NCI-H2029 (cell line): ENCODE measurements around the gene ZC2HC1B.
A peak's percentile ranks its signal among the peaks of the same experiment; 100 is the strongest.
"Not testable (repeated sequence)": the region's sequence is repeated elsewhere in the genome, so short reads cannot be mapped to it uniquely, and the experiment has no call there.

ENCODE experiments used
- DNase-seq: peaks from one replicate; lab custom pipeline; 2025; lab: John Stamatoyannopoulos, UW

The ZC2HC1B gene, protein sequence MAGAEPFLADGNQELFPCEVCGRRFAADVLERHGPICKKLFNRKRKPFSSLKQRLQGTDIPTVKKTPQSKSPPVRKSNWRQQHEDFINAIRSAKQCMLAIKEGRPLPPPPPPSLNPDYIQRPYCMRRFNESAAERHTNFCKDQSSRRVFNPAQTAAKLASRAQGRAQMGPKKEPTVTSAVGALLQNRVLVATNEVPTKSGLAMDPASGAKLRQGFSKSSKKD

DNA sequence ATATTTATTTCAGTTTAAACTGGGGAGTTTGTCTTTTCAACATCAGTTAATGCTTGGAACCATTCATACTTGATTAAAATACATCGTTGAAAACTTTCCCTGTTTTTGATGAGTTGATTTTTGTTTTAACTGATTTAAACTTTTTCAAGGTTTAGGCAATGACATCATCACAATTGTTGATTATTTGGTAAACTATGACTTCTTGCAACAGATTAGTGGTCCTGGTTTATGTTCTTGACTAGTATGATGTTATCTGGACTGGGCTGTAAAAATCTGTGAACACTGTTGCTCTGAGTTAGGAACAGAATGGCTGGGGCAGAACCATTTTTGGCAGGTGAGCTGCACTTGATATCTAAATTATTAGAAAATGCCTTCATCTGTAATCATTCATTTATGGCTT, at the start of gene ZC2HC1B:
ZC2HC1B (plus strand) TSS at position 241 of the 400 bp plus-strand sequence; CDS start at position 307, 66 bp downstream.
- DNase-seq, result no peak

DNA sequence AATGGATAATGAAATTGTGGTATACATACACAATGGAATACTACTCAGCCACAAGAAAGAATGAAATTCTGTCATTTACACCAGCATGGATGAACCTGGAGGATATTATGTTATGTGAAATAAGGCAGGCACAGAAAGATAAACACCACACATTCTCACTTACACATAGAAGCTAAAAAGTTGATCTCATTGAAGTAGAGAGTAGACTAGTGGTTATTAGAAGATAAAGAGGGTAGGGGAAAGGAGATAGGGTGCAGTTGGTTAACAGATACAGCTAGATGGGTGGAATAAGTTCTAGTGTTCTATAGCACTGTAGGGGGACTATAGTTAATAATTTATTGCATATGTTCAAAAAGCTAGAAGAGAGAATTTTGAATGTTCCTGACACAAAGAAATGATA, 46.7 kb upstream of the ZC2HC1B start:
- DNase-seq, result no peak

DNA sequence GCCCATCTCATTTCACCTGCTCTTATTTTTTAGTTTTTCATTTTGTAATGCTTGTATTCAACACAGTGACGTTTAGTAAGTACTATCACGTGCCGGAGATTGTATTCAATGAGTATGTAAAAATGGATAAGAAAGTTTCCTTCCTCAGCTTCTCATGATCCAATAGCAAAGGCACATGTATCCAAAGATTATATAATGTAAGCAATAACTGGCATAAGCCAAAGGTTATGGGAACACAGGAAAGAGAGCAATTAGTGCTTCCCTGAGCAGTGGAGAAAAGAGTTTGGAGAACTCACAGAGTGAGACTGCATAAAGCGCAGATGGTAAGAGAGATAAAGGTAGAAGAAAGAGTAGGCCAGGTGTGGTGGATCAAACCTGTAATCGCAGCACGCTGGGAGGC, 42.9 kb upstream of the ZC2HC1B start:
- DNase-seq, result no peak

DNA sequence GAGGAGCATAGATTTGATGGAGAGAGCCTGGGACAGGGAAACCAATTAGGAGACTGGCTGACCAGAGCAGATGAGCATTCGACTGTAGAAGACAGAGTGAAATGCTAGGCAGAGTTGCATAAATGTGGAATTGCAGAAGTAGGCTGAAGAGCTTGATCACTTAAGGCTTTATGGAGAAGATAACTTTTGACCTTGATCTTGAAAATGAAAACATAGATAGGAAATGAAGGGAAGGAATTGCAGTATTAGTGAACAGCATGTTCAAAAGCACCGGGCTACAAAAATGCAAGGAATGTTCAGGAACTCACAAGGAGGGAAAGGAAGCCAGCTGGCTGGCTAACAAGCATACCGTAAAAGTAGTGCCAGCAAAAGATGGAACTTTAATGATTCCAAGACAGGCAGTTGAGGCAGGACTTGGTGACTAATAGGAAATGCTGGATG, 41.7 kb upstream of the ZC2HC1B start:
- DNase-seq, result no peak

DNA sequence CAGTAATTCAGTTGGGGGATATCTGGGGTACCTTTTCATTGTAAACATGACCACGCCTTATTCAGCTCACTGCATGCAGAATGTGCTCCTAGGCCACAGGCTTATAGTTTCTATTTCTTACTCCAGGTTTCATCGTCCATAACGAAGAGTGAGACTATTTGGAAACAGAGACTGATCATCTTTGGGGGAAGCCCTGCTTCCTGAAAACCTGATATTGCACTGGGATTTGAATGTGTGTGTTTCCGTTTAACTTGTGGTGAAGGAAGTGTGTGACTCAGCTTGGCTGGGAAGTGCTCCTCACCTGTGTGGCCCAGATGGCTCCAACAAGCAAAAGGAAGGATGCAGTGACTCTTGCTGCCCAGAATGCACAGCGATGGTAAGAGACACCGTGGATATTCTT, 40.7 kb upstream of the ZC2HC1B start:
- no peak for DNase-seq

DNA sequence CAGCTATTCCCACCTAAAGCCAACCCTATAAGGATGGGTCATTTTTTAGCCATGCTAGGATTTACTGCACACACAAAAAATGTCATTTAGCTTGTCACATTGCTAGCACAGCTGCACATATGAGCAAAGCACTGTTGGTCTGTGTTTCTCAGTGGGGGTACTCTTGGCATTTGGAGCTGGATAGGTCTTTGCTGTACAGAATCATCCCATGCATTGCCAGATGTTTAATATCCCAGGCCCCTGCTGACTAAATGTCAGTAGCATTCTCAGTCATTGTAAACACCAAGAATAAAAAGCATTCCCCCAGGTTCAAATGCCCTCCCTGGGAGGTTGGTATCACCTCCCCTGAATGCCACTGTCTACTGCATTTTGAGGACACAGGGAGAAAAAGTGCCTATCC, 35.7 kb upstream of the ZC2HC1B start:
- DNase-seq, result no peak

DNA sequence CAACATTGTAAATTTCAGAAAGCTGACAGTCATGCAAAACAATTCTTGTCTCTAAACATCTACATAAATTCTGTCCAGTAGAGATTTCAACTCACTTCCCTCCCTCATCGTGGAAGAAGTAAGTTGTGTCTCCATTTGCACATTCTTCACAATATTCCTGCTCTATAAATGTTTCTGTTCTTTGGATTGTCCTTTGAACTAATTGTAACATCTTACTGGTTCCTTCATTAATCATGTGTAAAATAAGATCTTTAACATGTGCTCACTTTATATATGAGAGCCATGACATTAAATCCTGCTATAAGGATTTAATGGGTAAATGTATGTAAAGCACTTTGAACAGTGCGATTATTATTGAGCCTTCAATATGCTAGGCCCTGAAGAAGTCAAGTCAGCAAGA, 28.1 kb upstream of the ZC2HC1B start:
- no peak for DNase-seq

DNA sequence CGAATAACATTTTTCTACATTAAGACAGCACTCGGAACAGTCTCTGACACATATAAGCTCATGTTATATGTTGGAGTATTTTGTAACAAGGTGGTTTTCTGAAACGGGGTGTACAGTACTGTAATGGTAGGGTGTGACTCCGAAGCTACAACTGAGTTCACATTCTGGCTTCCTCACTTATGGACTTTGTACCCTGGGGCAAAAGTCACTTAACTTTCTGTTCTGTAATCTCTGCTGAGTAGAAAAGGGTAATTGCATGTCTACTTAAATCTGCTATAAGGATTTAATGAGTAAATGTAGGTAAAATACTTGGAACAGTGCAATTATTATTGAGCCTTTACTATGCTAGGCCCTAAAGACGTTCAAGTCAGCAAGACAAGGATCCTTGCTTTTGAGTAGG, 25.9 kb upstream of the ZC2HC1B start:
- no peak for DNase-seq

DNA sequence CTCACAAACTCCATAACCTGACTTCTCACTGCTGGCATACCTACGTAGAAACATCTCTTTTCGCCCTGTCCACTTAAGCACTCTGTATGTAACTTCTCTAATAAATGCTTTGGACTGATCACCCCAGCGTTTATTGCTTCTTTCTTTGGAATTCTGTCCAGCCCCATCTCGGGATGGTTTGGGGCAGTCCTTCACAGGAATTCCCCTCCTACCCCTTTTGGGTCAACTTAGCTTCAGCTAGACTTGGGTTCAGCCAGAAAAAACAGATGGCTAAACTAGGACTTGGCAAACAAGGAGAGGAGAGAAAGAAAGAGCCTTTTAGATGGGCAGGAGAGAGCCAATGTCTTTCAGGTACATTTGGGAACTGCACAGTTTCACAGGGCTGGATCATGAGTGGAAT, 25.1 kb upstream of the ZC2HC1B start:
- DNase-seq, result no peak

DNA sequence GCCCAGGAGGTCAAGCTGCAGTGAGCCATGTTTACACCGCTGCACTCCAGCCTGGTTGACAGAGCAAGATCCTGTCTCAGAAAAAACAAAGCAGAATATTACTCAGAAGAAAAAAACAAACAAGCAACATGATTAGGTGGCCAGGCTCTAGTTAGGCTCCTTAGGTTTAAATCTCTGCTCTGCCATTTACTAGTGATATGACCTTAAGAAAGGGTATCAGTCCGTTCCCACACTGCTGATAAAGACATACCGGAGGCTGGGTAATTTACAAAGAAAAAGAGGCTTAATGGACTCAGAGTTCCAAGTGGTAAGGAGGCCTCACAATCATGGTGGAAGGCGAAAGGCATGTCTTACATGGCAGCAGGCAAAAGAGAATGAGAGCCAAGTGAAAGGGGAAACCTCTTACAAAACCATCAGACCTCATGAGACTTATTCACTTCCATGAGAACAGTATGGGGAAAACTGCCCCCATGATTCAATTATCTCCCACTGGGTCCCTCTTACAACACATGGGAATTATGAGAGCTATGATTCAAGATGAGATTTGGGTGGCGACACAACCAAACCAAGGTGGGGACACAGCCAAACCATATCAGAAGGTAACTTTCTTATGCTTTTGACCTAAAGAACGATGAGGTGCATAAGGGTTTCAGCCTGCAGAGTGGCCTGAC, 23.5 kb upstream of the ZC2HC1B start:
- no peak for DNase-seq

DNA sequence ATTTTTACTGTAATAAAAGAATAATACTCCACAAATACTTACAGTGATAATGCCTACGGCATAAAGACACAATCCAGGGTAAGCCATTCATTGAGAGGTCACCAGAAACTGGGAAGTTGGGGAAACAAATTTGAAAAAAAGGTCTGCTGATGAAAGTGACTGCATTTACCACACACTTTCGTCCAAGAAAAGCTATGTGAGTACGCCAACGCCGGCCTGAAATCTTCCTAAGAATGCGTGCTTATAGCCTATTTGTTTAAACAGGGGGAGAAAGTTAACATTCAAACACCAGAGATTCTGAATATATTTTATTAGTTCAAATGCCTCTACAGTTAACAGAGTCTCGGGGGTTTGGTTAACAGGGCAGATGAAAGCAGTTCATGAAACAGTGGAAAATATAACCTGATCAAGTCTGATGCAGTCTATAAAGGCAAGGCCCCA, 21.8 kb upstream of the ZC2HC1B start:
- peak; percentile 4 for DNase-seq

DNA sequence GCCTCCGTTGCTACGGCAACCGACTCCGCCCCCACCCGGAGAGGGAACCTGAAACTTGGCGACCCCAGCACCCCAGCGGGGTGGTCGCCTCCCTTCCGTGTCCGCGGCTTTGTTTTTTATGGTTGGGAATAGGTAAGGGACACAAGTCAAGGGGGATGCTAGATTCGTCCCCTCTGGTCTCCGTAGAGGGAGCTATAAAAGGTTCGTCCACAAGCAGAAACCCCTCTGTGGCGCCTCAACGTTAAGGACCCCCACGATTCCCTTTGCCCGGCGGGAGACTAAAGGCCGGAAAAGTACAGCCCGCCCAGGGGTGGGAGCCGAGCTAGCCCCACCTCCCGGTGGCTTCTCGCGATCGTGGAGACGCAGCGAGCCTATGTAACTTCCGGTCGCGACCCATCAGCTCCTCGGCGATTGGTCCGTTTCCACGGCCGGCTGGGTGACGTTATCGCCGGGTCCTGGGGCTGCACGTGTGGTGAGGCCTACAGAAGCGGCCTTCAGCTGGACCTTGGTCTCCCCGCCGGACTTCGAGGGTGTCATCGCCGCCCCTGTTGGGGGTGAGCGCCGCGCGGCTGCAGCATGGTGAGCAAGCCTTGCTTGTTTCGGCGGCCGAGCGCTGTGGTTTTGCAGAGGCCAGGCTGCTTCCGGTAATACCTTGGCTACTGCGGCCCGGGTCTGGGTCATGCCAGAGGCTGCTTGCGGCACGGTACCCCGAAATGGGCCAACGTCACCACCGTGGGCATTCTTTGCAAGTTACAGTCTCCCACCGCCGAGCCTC, 21.2 kb upstream of the ZC2HC1B start, which contains the start of gene LTV1:
LTV1 (plus strand) TSS at position 437 of the 775 bp plus-strand sequence; CDS start at position 577, 140 bp downstream.
- peak; percentile 80 for DNase-seq

DNA sequence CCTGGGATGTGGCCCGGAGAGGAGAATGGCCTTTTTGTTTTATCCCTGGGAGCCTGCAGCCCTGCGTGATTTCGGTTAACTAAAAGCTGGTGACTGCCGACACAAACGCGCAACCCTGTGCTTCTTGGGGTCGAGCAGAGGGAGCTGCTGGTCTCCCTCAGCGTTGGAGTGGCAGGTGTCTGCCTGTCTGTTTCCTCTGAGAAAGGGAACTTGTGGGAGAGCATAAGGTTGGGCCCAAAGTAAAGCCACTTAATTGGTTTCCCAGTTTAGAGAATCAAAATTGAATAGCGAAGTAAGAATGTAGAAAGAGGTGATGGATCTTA, 20.6 kb upstream of the ZC2HC1B start:
- DNase-seq, result no peak

DNA sequence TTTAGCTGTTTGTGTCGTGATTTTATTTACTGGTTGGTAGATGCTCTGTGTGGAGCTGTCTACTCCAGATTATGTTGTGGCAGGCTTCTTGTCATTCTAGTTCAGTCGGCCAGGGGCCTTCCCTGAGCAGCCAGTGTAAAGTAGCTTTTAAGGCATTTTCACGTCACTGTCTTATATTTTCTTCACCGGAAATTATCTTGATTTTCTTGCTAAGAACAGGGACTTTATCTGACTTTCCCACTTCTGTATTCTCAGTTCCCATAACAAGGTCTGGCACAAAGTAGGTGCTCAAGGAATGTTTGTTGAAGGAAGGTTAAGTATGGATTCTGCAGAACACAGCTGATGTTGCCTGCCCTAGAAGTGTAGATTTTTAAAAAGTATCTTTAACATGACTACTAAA, 20.3 kb upstream of the ZC2HC1B start:
- DNase-seq, result no peak

DNA sequence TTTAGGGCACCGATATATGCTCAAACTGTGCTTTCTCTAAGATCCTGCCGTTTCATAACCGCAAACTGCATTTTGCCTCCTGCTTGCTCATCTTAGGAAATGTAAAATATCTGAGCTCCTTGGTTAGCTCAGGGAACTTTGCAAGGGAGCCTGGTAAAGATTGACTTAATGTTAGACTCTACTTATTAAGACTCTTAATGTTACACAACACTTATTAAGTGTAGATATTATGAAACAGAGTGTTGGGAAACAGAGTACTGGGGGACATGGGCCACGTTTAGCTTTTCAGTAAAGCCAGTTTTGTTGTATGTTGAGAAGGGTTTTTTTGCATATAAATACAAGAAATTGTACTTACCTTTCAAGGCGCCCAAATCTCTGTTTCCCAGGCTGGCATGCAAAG, 19.2 kb upstream of the ZC2HC1B start:
- DNase-seq, result no peak

DNA sequence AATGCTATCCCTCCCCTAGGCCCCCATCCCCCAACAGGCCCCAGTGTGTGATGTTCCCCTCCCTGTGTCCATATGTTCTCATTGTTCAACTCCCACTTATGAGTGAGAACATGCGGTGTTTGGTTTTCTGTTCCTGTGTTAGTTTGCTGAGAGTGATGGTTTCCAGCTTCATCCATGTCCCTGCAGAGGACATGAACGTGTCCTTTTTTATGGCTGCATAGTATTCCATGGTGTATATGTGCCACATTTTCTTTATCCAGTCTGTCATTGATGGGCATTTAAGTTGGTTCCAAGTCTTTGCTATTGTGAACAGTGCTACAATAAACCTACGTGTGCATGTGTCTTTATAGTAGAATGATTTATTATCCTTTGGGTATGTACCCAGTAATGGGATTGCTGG, 12.6 kb upstream of the ZC2HC1B start:
- DNase-seq, result not testable (repeated sequence)

DNA sequence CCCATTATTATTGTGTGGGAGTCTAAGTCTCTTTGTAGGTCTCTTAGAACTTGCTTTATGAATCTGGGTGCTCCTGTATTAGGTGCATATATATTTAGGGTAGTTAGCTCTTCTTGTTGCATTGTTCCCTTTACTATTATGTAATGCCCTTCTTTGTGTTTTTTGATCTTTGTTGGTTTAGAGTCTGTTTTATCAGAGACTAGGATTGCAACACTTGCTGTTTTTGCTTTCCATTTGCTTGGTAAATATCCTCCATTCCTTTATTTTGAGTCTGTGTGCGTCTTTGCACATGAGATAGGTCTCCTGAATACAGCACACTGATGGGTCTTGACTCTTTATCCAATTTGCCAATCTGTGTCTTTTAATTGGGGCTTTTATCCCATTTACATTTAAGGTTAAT, 9.2 kb upstream of the ZC2HC1B start:
- DNase-seq, result not testable (repeated sequence)

DNA sequence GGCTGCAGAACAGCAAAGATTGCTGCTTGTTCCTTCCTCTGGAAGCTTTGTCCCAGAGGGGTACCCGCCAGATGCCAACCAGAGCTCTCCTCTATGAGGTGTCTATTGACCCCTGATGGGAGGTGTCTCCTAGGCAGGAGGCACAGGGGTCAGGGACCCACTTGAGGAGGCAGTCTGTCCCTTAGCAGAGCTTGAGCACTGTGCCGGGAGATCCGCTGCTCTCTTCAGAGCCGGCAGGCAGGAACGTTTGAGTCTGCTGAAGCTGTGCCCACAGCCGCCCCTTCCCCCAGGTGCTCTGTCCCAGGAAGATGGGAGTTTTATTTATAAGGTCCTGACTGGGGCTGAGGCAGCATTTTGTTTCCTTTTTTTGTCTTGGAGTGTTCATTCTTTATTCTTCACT, 7.5 kb upstream of the ZC2HC1B start:
- DNase-seq, result not testable (repeated sequence)

DNA sequence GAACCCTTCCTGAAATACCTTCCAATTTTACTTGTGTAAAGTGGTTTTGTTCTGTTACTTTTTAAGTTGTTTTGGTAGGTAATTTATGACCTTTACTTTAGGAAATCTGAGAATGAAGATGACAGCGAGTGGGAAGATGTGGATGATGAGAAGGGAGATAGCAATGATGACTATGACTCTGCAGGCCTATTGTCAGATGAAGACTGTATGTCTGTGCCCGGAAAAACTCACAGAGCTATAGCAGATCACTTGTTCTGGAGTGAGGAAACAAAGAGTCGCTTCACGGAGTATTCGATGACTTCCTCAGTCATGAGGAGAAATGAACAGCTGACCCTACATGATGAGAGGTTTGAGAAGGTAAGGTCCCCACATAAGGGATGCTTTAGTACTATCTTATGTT, 6.6 kb upstream of the ZC2HC1B start:
- DNase-seq, result no peak

DNA sequence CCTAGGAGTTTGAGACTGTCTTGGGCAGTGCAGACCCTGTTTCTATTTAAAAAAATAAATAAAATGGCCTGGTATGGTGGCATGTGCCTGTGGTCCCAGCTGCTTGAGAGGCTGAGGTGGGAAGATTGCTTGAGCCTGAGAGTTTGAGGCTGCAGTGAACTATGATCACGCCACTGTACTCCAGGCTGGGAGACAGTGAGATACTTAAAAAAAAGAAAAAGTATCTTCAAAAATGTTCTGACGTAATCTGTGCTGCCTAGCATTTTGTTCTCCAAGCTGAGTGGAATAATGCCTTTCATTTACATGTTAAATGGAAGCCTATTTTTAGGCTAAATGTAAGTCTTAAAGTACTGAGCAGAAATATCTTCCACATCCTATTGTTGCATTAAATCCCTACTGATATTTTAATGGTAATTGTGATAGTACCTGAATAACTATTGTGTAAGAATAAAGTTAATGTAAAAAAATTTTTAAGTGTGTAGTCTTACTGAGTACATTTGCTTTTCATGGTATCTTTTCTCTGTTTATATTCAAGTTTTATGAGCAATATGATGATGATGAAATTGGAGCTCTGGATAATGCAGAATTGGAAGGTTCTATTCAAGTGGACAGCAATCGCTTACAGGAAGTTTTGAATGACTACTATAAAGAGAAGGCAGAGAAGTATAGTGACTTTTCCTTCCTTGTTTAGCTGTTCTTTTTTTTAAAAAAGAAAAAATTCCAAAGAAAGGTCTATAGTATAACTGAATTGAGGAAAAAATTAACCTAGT, 4.2 kb upstream of the ZC2HC1B start:
- no peak for DNase-seq

DNA sequence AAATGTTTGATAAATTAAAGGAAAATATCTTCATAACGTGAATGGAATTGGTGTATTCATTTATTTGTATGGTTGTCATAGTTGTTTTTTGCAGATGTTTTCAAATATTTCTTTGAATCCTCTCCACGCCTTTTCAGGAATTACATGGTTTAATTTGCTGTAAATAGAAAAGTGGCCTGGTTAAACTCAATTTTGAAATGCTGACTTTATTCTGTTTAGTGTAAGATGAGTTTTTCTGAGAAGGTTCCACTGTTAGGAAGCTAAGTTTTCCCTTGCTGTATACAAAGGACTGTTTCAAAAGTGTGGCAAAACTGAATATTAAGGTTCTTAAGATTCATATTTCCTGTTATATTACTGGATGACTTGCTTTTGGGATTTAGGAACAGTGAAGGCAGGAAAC, 503 bp upstream of the ZC2HC1B start:
- no peak for DNase-seq

DNA sequence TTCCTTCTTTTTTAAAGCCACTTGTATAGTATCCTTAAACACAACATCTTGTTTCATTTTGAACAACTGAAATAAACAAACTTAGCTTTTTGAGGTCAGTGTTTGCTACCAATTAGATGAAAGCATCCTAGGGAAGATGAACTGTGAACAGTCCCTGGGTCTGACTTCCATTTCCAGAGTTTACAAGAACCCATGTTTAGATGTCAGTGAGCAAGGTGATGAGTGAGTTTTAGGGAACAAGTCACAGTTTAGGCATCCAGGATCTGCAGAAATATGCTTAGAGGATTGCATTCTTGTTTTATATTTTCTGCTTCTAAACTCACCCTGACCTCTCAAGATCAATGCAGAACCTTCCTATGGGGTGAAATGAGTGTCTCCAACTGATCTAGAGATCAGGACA, 3.0 kb downstream of the ZC2HC1B start:
- DNase-seq, result no peak
